HG03442 (cell line): Measurements from ENCODE around the gene ELF4.
A peak's percentile ranks its signal among the peaks of the same experiment; 100 is the strongest.

Experiments used
- ATAC-seq: cut with Tn5 transposase; IDR thresholded peaks from one replicate; pipeline ENCODE4 v1.9.1; 2021; ENCODE audit warnings: mild to moderate bottlenecking, moderate library complexity; ENCODE audit not compliant: unreplicated experiment

The ELF4 gene

DNA sequence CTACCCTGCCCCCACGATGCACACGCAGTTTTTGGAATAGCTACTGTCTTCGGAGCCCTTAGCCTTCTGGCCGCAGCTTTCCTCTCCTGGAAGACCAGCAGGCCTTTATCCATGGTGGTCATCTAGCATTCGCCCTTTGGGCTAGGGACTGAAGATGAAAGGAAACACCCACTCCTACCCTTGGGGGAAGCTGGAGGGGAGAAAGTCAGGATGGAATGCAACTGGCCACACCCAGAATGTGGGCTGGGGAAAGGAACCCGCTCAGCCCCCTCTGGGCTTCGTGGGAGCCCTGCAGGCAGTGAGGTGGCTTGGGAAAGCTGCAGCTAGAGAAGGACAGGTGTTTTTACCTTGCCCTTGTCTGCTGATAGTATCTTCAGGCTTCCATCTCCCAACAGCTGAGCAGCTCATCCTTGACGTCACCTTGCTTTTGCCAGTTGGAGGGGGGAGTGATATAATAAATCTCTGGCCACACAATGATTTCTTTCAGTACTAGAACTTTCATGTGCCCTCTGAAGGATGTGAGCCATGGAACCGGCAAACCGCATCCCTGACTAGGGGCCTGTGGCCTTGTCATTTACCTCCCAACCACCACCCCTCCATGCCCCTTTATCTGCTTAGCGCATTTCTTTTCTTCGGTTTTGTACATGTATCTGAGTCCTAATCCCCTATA lies 59.0 kb downstream of the ELF4 start:
- ATAC-seq: no peak

DNA sequence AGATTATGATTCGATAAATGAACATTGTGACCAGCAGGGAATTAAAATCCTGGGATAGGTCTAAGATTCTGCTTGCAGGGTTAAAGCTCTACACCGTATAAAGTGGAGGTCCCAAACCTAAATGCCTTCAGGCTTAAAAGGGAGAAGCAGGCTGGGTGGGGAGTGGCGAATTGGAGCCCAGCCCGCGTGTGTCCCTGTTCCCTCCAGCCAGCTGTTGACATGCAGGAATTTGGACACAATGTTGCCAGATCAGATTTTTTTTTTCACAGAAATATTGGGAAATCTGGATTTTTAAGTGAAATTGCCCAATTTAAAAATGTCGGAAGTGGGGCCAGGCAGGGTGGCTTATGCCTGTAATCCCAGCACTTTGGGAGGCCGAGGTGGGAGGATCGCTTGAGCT lies 60.5 kb downstream of the ELF4 start:
- no peak for ATAC-seq

DNA sequence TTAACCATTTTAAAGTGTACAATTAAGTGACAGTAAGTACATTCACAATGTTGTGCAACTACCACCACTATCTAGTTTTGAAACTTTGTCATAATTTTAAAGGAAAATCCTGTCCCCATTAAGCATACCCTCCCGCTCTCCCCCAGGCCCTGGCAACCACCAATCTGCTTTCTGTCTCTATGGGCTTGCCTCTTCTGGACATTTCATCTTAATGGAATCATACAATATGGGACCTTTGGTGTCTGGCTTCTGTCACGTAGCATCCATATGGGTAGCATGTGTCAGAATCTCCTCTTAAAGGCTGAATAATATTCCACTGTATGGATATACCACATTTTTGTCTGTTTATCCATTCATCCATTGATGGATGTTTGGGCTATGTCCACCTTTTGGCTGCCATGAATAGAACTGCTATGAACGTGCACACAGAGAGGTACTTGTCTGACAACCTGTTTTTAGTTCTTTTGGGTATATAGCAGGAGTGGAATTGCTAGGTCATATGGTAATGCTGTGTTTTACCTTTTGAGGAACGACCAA lies 61.5 kb downstream of the ELF4 start:
- no peak for ATAC-seq

DNA sequence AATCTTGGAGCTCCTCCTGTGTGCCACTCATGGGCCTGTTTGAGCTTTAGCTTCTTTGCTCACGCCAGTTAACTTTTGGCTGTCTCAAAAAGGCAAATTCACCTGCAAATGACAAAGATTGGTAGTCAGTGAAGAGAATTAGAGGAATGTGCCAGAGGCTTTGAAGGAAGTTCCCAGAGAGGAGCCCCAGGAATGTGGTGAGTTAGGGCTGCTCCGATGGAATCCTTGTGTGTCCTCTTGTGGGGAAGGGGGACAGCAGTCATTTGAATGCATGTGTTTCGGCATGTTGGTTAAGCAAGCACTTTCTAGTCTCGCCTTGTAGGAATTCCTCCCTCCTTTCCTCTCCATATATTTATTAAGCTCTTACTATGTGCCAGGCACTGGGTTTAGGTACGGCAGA lies 62.9 kb downstream of the ELF4 start:
- no peak for ATAC-seq

DNA sequence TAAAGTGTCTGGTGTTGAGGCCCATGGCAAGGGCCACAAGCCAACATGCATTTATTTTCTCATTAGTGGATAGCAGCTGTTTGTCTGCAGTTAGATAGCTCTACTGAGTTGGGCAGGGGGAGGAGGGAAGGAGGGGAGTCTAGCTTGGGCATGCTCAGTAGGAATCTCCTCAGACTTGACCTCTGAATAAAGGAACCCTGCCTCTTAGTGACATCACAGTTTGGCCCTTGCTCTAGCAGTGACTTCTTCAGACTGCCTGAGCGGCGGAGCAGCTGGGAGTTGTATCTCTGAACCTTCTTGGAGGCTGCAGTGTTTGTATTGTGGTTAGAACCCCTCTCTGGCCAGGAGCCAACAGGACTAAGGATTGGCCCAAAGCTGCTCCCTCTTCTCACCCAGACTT lies 70.5 kb downstream of the ELF4 start:
- ATAC-seq: no peak

DNA sequence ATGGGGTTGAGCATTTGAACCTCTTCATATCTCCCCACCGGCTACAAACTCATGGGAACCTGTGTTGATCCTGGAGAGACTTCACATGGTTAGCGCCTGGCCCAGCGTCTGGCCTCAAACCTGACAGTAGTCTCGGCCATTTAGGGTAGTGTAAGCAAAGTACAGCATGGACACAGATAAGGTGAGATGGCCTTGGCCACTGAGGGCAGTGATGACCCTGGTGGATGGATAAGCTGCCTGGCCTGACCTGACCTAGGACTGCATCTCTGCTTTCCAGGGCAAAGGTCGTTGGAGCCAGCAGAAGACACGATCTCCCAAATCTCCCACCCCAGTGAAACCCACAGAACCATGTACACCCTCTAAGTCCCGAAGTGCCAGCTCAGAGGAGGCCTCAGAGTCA lies 76.1 kb downstream of the ELF4 start:
- no peak for ATAC-seq

DNA sequence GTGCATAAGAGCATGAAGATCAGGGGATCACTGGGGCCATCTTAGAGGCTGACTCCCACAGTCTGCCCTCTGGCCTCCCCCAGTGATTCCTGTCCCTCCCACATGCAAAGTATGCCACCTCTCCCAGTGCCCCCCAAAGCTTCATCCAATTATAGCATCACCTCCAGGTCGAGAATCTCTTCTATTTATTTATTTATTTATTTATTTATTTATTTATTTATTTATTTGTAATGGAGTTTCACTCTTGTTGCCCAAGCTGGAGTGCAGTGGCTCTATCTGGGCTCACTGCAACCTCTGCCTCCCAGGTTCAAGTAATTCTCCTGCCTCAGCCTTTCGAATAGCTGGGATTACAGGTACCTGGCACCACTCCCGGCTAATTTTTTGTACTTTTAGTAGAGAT lies 77.7 kb downstream of the ELF4 start:
- ATAC-seq: no peak

DNA sequence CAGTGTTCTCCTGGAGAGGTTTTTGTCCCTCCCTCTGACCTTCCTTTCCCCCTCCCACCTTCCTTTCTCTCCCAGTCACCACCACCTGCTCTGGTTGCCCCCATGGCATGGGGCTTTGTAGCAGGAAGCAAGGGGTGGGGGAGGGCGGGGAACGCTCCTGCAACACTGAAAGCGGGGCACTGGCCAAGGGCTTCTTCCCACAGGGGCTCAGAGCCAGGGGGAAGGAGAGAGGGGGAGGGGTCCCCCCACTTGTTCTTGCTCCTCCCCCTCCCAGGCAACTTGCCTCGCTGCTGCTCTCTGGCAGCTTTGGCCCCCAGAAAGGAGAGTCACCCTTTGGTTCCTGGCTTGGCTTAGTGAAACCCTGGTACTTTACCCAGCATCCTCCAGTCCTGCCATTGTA lies 79.5 kb downstream of the ELF4 start:
- ATAC-seq: no peak

DNA sequence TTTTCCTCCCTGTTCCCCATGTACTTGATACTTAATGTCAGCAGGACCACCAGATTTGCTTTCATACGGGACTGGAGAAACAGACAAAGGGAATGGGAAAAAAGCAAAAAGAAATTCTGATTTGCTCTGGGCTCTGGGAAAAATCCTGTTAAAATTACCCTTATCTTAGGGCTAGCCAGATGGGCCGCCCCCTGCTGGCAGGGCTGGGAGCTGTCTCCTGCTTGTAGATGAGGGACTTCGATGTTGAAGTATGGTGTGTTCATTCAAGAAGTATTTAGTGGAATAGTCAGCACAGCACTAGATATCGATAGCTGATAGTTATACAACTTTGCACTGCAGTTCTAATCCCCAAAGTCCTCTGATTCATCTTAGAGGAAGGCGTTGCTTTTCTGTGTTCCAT lies 82.1 kb downstream of the ELF4 start:
- no peak for ATAC-seq

DNA sequence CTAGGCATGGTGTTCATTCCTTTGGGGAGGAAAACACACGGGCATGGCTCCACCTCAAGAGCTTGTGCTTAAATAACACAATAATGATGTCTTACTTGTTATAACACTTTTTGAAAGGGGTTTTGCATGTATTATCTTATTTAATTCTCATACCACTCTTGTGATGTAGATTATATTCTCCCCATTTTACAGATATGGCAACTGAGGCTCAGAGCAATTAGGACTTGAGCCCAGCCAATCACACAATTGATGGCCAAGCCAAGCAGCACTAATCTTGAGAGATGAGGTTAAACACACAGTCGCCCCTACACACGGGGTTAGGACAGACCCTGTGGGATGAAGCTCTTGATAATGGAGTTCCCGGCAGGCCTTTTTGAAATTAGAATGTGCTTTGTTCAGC lies 82.7 kb downstream of the ELF4 start:
- ATAC-seq: no peak

DNA sequence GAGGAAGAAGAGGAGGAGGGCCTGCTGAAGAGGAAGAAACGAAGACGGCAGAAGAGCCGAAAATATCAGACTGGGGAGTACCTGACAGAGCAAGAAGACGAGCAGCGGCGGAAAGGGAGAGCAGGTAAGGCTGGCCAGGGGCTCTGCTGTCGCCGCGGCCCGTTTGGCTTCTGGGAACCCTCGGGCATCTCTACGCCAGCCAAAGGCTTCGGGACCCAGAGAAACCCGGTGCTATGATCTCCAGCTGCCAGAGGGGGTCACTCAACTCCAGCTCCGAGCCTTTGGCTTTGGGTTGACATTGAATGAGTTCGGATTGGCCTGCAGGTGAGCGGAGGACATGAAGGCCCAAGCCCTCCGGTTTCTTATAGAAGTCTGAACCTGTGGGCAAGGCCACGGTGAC lies 85.0 kb downstream of the ELF4 start:
- ATAC-seq: no peak

DNA sequence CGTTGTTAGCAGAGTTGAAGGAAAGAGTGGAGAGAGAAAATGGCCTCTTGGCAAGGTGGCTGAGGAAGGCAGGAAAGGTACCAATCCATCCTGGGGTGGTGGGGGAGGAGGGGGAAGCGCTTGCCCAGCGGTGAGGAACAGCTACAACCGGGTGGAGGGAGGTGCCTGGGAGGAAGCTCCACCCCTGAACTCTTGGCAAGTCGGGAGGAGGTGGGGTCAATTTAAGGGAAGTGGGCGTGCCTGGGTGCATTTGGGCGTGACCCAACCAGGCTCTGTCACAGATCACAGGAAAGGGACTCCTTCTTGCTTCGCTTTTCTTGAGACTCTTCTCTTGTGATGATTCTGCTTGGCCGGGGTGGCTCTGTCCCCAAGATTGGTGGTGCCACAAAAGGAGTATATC lies 86.2 kb downstream of the ELF4 start:
- ATAC-seq: peak; percentile 99

DNA sequence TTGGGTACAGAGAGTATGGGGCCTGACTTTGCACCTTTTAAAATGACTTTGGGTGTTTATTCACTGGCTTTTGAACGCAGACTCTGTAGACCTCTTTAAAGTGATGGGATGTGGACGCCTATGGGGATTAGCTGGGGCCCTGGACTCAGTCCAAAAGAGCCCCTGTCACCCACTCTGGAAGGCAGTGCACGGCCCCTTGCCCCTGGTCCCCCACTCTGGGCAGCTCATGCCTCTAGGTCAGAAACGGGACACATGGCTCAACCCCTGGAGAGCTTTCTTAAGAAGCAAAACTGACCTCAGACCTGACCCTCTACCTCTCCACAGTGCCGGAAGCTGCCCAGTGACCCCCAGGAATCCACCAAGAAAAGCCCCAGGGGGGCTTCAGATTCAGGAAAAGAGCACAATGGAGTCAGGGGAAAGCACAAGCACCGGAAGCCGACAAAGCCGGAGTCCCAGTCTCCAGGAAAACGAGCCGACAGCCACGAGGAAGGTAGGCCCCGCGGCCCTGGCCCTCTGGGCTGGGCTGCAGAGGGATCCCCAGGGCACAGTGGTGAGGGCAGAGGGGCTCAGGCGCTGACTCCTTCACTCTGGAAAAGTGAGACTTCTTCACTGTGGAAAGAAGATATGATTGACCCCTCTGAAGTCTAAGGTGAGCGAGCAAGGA lies 89.5 kb downstream of the ELF4 start:
- no peak for ATAC-seq

DNA sequence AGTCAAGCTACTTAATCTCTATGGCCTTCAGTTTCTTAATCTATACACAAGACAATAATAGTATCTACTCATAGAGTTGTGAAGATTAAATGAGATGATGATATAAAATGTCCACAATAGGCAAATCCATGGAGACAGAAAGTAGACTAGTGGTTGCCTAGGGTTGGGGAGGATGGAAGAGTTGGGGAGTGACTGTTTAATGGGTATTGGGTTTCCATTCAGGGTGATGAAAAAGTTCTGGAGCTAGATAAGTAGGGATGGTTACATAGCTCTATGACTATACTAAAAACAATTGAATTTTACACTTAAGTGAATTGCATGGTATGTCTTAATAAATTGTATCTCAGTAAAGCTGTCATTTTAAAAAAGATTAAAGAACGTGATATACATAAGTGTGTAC lies 92.2 kb downstream of the ELF4 start:
- no peak for ATAC-seq

DNA sequence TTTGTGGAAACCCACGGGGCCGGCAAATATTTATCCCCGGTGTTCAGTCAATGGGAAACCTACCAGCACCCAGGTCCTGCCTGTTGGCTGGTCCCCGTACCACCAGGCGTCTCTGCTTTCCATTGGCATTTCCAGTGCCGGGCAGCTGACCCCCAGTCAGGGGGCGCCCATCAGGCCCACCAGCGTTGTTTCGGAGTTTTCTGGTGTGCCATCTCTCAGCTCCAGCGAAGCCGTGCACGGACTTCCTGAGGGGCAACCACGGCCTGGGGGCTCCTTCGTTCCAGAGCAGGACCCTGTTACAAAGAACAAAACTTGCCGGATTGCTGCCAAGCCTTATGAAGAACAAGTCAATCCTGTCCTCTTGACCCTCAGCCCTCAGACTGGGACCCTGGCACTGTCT lies 95.1 kb downstream of the ELF4 start:
- ATAC-seq: no peak
